GM19395 (cell line): ENCODE data around the gene PLSCR2.
"Not testable (repeated sequence)": the region's sequence is repeated elsewhere in the genome, so short reads cannot be mapped to it uniquely, and the experiment has no call there.

Source experiments
- ATAC-seq: cut with Tn5 transposase; IDR thresholded peaks from one replicate; pipeline ENCODE4 v1.9.1; 2021; ENCODE audit warnings: mild to moderate bottlenecking, moderate library complexity; ENCODE audit not compliant: unreplicated experiment

PLSCR2 gene

DNA sequence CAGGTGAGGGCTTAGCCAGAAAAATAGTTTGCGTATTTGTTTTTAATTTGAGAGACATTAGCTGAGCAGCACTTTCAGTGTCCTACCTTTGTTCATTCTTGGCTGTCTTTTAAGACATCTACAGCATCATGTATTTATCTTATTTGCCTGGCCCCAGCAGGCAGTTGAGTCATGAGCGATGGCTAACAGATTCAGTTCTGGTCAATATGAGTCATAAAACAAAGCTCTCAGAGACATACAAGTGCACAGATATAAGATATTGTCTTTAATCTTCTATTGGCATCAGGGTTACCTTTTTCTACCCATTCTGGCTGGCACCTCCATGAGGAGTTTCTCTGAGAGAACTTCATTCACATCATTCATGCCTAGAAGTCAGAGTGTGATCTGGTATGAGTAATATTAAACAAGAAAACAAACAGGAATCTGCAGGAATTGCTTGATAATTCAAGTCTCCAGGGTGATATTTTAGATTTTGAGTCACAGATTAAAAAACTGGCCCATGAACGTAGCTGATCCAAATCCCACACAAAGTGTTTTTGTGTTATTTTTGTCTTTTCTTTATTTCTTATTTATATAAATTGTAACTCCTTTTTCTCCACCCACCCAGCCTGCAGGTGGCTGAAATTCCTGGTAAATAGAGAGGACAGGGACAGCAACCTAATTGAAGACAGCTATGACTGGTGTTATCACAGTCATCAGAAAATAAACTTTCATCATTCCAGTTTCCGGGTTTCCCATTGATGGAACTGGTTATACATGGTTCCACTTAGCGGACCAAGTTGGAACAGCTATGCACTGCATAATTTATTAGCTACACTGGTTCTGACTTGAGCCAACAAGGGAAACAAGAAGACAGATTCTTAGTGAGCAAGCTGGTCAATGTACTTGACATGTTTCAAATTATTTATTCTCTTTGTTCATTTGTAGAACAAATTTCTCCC lies 47.3 kb downstream of the PLSCR2 start:
- no peak for ATAC-seq

GRCh38 chr3:146416366-146416765 lies 53.0 kb downstream of the PLSCR2 start:
- no peak for ATAC-seq

DNA sequence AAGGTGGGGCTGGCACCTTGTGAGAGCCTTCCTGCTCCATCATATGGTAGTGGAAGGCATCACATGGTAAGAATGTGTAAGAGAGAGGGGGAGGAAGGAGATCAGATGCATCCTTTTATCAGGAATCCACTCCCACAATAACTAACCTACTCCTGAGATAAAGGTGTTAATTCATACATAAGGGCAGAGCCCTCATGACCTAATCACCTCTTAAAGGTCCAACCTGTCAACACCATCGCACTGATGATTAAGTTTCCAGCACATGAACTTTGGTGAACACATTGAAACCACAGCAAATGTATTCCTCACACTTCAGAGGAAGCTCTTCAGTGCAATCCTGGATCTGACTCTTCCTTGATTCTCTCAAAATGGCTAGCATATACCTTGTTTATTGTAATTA lies 55.4 kb downstream of the PLSCR2 start:
- ATAC-seq: no peak

- ATAC-seq: not testable (repeated sequence)
Measured at GRCh38 chr3:146412711-146413110, 56.6 kb downstream of the PLSCR2 start.

GRCh38 chr3:146407956-146408355 lies 61.4 kb downstream of the PLSCR2 start:
- no peak for ATAC-seq

DNA sequence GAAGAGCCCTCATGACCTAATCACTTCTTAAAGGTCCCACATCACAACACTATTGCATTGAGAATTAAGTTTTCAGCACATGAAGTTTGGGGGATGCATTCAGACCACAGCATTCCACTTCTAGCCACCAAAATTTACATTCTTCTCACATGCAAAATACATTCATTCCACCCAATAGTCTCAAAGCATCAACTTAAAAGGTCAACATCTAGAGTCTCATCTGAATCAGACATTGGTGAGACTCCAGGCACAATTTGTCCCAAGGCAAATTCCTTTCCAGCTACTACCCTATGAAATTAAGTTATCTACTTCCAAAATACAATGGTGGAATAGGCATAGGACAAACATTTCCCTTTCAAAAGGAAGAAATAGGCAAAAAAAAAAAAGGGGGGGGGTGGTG lies 64.9 kb downstream of the PLSCR2 start:
- no peak for ATAC-seq

GRCh38 chr3:146403792-146404191 lies 65.6 kb downstream of the PLSCR2 start:
- no peak for ATAC-seq

- no peak for ATAC-seq
Measured at GRCh38 chr3:146396792-146397191, 72.6 kb downstream of the PLSCR2 start.

GRCh38 chr3:146395164-146395563 lies 74.2 kb downstream of the PLSCR2 start:
- ATAC-seq: no peak

- no peak for ATAC-seq
Measured at GRCh38 chr3:146390957-146391356, 78.4 kb downstream of the PLSCR2 start.

GRCh38 chr3:146390006-146390772 lies 79.2 kb downstream of the PLSCR2 start:
- ATAC-seq: no peak

DNA sequence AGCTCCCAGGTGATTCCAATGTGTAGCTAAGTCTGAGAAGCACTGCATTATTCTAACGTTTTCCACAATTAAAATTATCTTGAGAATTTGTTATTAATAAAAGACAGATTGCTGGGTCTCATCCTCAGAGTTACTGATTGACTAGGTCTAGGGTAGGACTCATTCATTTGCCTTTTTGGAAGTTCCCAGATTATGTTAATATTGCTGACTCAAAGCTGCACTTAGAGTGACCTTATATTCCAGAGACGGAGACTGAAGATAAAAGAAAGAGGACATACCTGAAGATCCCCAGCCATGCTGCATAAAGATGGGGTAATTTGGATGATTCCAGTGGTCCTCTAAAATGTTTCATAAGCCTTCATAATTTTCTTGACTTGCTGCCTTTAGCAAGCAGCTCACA lies 81.8 kb downstream of the PLSCR2 start:
- no peak for ATAC-seq

GRCh38 chr3:146386936-146387335 lies 82.4 kb downstream of the PLSCR2 start:
- no peak for ATAC-seq

DNA sequence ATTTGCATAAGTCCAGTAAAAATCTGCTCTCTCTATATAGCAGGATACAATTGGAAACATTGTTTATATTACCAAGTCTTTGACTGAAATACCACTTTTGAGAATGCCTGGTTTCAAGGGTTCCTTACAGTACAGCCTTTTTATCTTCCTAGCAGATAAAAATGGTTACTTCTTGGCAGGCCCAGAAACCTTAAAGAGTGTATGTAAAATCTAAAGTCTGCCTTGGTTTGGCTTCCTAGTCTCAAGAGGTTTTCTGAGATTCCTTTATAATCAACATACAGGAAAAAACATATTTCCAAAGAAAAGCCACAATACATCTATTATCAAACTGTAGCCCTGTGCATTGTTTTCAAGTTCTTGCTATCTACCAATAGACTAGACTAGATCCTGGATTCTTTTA lies 84.6 kb downstream of the PLSCR2 start:
- ATAC-seq: no peak
